ENCODE data around the gene DNLZ.

GRCh38 chr9:136365775-136366222 lies 2.3 kb upstream of the DNLZ start:
- TF ChIP-seq CTCF (IDR thresholded peaks at IDR 0.05) (no peak), EP300 (IDR thresholded peaks at IDR 0.05; ENCODE audit: borderline replicate concordance in 1 of 2, low read depth in 1 of 2, low read length in 1 of 2) (no peak), MAX (IDR thresholded peaks at IDR 0.05; ENCODE audit: low read depth) (no peak), USF2 (IDR thresholded peaks at IDR 0.05; ENCODE audit: borderline replicate concordance, low read depth, low read length) (no peak)

Data from SK-N-SH (cell line).